H1 (cell line): Measurements from ENCODE around the gene CERKL.

Source experiments
- BRCA1 ChIP-seq: IDR thresholded peaks from 2 replicates; pipeline ENCODE4 v1.6.1; 2012; ENCODE audit warnings: low read depth, low read length, improper control_type of control experiment
- CHD1 ChIP-seq: IDR thresholded peaks from 2 replicates; pipeline ENCODE4 v1.6.1; 2012; ENCODE audit warnings: low read depth, low read length, improper control_type of control experiment
- EP300 ChIP-seq, 2 experiments: IDR thresholded peaks; 1 replicate in 1 of 2; 2 replicates in 1 of 2; pipeline ENCODE4 v1.6.1; 2011 to 2012; ENCODE audit warnings: low read depth in 2 of 2, low read length in 2 of 2, mild to moderate bottlenecking in 2 of 2, borderline replicate concordance in 1 of 2, inconsistent platforms in 1 of 2, moderate library complexity in 1 of 2
- EZH2 ChIP-seq: fragments of 200-600 bp; sonication (generic); IDR thresholded peaks from 2 replicates; pipeline ENCODE4 v1.7.1; 2012; ENCODE audit warnings: low read depth, mild to moderate bottlenecking, moderate library complexity, low read length, inconsistent platforms; ENCODE audit not compliant: severe bottlenecking
- FOSL1 ChIP-seq: IDR thresholded peaks from 2 replicates; pipeline ENCODE4 v1.6.1; 2011; ENCODE audit warnings: mild to moderate bottlenecking, low read depth, low read length, moderate library complexity; ENCODE audit not compliant: insufficient read depth
- KDM1A ChIP-seq: fragments of 200-600, 300-600 bp; sonication (generic); IDR thresholded peaks from 2 replicates; pipeline ENCODE4 v1.7.1; 2016; ENCODE audit warnings: mild to moderate bottlenecking, low read length, borderline replicate concordance
- POLR2A ChIP-seq, 2 experiments: IDR thresholded peaks; 1 replicate in 1 of 2; 2 replicates in 1 of 2; pipeline ENCODE4 v1.6.1; 2011; ENCODE audit warnings: low read depth in 2 of 2, low read length in 2 of 2, mild to moderate bottlenecking in 2 of 2; ENCODE audit errors: control extremely low read depth in 1 of 2
- POLR2AphosphoS5 ChIP-seq: IDR thresholded peaks from 2 replicates; pipeline ENCODE4 v1.6.1; 2011; ENCODE audit warnings: low read depth, low read length
- RNF2 ChIP-seq: fragments of 200-900, 300-1000 bp; sonication (generic); IDR thresholded peaks from 2 replicates; pipeline ENCODE4 v1.7.1; 2016; ENCODE audit warnings: borderline replicate concordance, low read depth, mild to moderate bottlenecking, antibody characterized with exemption, low read length; ENCODE audit not compliant: poor library complexity, severe bottlenecking; ENCODE audit errors: missing control alignments
- SIN3A ChIP-seq, 2 experiments: IDR thresholded peaks in 1 of 2; conservative IDR thresholded peaks in 1 of 2; 2 replicates each; pipeline ENCODE4 v1.6.1; 2011 to 2012; ENCODE audit warnings: low read length in 2 of 2, improper control_type of control experiment in 1 of 2, low read depth in 1 of 2, mild to moderate bottlenecking in 1 of 2
- YY1 ChIP-seq: IDR thresholded peaks from 2 replicates; pipeline ENCODE4 v1.6.1; 2011; ENCODE audit warnings: low read depth, mild to moderate bottlenecking, low read length
- TF ChIP-seq, protein P1 (sequence below), 3 experiments: IDR thresholded peaks; 1 replicate in 2 of 3; 2 replicates in 1 of 3; pipeline versions ENCODE4 v1.5.1 to v1.6.1; 2011; ENCODE audit warnings: low read length in 3 of 3, mild to moderate bottlenecking in 3 of 3, inconsistent platforms in 2 of 3, low read depth in 1 of 3, moderate library complexity in 1 of 3; ENCODE audit not compliant: insufficient read depth in 1 of 3; ENCODE audit errors: control extremely low read depth in 1 of 3

DNA sequence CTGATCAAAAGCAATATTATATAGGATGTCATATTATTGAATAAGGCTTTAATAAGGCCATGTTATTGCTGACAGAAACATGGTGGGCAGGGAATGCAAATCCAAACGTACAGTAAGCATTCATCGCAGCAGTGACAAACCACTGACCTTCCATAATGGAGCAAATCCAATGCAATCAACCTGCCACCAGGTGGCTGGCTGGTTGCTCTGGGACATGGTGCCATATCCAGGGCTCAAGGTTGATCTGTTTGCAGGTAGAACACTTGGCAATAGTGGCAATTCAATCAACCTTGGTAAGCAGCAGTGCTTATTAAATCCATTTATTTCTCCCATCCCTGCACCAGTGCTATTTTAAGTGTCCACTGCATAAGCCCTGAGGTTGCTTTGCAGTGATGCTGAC is 75.4 kb downstream of the CERKL start:
- TF ChIP-seq POLR2A (IDR thresholded peaks at IDR 0.05; ENCODE audit: control extremely low read depth in 1 of 2, low read depth in 2 of 2, low read length in 2 of 2) (no peak), POLR2AphosphoS5 (no peak), SIN3A (conservative IDR thresholded peaks at IDR 0.05 in 1 of 2, IDR thresholded peaks at IDR 0.05 in 1 of 2; ENCODE audit: low read depth in 1 of 2, low read length in 2 of 2) (no peak), CHD1 (no peak), BRCA1 (no peak), KDM1A (no peak), RNF2 (no peak), EP300 (IDR thresholded peaks at IDR 0.05; ENCODE audit: borderline replicate concordance in 1 of 2, low read depth in 2 of 2, low read length in 2 of 2) (no peak), YY1 (peak; percentile 53; the same call in 1 of the 2 replicates), FOSL1 (no peak), EZH2 (no peak)
- TF ChIP-seq, protein P1, sequence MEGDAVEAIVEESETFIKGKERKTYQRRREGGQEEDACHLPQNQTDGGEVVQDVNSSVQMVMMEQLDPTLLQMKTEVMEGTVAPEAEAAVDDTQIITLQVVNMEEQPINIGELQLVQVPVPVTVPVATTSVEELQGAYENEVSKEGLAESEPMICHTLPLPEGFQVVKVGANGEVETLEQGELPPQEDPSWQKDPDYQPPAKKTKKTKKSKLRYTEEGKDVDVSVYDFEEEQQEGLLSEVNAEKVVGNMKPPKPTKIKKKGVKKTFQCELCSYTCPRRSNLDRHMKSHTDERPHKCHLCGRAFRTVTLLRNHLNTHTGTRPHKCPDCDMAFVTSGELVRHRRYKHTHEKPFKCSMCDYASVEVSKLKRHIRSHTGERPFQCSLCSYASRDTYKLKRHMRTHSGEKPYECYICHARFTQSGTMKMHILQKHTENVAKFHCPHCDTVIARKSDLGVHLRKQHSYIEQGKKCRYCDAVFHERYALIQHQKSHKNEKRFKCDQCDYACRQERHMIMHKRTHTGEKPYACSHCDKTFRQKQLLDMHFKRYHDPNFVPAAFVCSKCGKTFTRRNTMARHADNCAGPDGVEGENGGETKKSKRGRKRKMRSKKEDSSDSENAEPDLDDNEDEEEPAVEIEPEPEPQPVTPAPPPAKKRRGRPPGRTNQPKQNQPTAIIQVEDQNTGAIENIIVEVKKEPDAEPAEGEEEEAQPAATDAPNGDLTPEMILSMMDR (IDR thresholded peaks at IDR 0.05; ENCODE audit: control extremely low read depth in 1 of 3, insufficient read depth in 1 of 3, low read depth in 1 of 3, low read length in 3 of 3), result peak; percentile 62 to 76 (median 73)
